ENCODE data around the gene ASF1B.

ASF1B gene

DNA sequence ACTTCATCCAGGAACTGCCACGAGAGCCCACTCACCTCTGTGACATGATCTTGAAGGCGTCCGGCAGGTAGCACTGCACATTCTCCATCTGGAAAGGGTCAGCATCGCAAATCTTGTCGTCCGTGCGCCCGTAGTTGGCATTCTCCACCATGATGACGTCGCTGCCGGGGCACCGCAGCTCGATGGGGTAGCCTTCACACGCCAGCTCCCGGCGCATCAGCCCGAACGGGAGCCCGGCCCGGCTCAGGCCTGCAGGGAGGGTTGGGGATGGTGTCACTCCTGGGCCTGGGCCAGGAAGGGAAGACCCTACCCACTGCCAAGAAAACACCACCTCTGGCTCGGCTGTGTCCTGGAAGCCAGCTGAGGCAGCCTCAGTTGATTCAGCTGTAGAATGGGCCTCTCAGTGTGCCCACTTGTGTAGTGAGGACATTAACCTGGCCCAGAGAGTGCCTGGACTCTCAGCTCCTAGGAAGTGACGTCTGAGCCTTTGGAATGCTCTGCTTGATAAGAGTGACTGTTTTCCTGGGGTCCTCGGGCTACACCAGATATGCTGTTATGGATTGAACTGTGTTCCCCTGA lies 41.2 kb upstream of the ASF1B start:
- TF ChIP-seq FOXM1 (IDR thresholded peaks at IDR 0.05; ENCODE audit: borderline replicate concordance, low read depth), result no peak
- no peak for TF ChIP-seq YY1 (IDR thresholded peaks at IDR 0.05; ENCODE audit: low read depth)
- TF ChIP-seq EGR1 (IDR thresholded peaks at IDR 0.05), result no peak
- TF ChIP-seq, protein P1, sequence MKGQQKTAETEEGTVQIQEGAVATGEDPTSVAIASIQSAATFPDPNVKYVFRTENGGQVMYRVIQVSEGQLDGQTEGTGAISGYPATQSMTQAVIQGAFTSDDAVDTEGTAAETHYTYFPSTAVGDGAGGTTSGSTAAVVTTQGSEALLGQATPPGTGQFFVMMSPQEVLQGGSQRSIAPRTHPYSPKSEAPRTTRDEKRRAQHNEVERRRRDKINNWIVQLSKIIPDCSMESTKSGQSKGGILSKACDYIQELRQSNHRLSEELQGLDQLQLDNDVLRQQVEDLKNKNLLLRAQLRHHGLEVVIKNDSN (IDR thresholded peaks at IDR 0.05), result no peak

DNA sequence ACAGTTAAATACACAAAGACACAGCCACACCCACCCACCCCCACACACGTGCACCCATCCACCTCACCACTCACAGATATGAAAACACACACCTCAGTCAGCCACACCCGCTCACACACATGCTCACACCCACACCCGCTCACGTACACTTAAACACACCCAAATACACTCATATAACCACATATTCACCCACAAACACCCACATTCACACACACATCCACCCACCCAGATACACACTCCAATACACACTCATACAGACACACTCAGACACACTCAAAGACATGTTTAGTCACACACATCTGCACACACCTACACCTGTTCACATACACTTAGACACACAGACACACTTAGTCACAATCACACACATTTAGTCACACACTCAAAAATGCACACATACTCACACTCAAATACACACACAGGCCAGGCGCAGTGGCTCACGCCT lies 39.0 kb upstream of the ASF1B start:
- TF ChIP-seq, protein P2, sequence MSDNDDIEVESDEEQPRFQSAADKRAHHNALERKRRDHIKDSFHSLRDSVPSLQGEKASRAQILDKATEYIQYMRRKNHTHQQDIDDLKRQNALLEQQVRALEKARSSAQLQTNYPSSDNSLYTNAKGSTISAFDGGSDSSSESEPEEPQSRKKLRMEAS (IDR thresholded peaks at IDR 0.05), result no peak
- TF ChIP-seq, protein P3, sequence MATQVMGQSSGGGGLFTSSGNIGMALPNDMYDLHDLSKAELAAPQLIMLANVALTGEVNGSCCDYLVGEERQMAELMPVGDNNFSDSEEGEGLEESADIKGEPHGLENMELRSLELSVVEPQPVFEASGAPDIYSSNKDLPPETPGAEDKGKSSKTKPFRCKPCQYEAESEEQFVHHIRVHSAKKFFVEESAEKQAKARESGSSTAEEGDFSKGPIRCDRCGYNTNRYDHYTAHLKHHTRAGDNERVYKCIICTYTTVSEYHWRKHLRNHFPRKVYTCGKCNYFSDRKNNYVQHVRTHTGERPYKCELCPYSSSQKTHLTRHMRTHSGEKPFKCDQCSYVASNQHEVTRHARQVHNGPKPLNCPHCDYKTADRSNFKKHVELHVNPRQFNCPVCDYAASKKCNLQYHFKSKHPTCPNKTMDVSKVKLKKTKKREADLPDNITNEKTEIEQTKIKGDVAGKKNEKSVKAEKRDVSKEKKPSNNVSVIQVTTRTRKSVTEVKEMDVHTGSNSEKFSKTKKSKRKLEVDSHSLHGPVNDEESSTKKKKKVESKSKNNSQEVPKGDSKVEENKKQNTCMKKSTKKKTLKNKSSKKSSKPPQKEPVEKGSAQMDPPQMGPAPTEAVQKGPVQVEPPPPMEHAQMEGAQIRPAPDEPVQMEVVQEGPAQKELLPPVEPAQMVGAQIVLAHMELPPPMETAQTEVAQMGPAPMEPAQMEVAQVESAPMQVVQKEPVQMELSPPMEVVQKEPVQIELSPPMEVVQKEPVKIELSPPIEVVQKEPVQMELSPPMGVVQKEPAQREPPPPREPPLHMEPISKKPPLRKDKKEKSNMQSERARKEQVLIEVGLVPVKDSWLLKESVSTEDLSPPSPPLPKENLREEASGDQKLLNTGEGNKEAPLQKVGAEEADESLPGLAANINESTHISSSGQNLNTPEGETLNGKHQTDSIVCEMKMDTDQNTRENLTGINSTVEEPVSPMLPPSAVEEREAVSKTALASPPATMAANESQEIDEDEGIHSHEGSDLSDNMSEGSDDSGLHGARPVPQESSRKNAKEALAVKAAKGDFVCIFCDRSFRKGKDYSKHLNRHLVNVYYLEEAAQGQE (IDR thresholded peaks at IDR 0.05; ENCODE audit: low read depth), result no peak
- TF ChIP-seq TAF1 (IDR thresholded peaks at IDR 0.05; ENCODE audit: low read depth) (no peak), FOXM1 (IDR thresholded peaks at IDR 0.05; ENCODE audit: borderline replicate concordance, low read depth) (no peak), EP300 (IDR thresholded peaks at IDR 0.05; ENCODE audit: borderline replicate concordance) (no peak), TEAD4 (IDR thresholded peaks at IDR 0.05) (no peak), CEBPB (IDR thresholded peaks at IDR 0.05) (no peak), RAD21 (IDR thresholded peaks at IDR 0.05; ENCODE audit: low read depth) (no peak), ZBTB7A (IDR thresholded peaks at IDR 0.05; ENCODE audit: low read depth) (no peak), TCF12 (IDR thresholded peaks at IDR 0.05; ENCODE audit: low read depth) (no peak), NFIC (IDR thresholded peaks at IDR 0.05) (no peak), EGR1 (IDR thresholded peaks at IDR 0.05) (no peak), YY1 (IDR thresholded peaks at IDR 0.05; ENCODE audit: low read depth) (no peak), CREB1 (IDR thresholded peaks at IDR 0.05; ENCODE audit: low read depth) (no peak)
- TF ChIP-seq, protein P1 (IDR thresholded peaks at IDR 0.05), result no peak

DNA sequence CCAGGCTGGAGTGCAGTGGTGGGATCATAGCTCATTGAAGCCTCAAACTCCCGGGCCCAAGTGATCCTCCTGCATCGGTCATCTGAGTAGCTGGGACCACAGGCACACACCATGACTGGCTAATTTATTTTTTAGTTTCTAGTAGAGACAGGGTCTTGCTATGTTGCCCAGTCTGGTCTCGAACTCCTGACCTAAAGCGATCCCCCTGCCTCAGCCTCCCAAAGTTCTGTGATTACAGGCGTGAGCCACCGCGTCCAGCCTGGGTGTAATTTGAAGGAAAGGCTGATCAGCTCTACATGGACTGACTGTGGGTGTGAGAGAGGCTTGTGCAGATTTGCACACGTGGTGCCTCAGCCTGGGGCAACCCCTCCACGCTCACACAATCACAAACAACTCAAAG lies 38.5 kb upstream of the ASF1B start:
- no peak for TF ChIP-seq RAD21 (IDR thresholded peaks at IDR 0.05; ENCODE audit: low read depth)

DNA sequence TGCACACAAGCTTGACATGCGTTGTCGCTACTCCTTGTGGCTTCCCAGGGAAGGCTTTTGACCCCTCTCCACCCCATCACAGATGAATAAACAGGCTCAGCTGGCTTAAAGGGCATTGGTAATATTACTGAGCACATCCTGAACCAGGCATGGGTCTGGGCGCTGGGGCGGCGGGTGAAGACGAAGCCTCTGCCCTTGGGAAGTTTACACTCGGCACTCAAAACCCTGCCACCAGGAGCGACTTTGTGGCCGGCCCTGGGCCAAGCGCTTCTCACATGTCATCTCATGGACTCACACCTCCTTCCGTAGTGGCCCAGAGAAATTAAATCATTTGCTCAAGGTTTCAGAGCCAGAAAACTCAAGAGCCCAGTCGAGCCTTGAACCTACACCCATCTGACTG lies 32.6 kb upstream of the ASF1B start:
- TF ChIP-seq CEBPB (IDR thresholded peaks at IDR 0.05) (no peak), EP300 (IDR thresholded peaks at IDR 0.05; ENCODE audit: borderline replicate concordance) (no peak), TEAD4 (IDR thresholded peaks at IDR 0.05) (no peak), TCF12 (IDR thresholded peaks at IDR 0.05; ENCODE audit: low read depth) (no peak), TAF1 (IDR thresholded peaks at IDR 0.05; ENCODE audit: low read depth) (no peak), EGR1 (IDR thresholded peaks at IDR 0.05) (no peak), NFIC (IDR thresholded peaks at IDR 0.05) (no peak), RAD21 (IDR thresholded peaks at IDR 0.05; ENCODE audit: low read depth) (no peak), YY1 (IDR thresholded peaks at IDR 0.05; ENCODE audit: low read depth) (no peak), ZBTB7A (IDR thresholded peaks at IDR 0.05; ENCODE audit: low read depth) (no peak), CREB1 (IDR thresholded peaks at IDR 0.05; ENCODE audit: low read depth) (no peak), FOXM1 (IDR thresholded peaks at IDR 0.05; ENCODE audit: borderline replicate concordance, low read depth) (no peak)
- TF ChIP-seq, protein P2 (IDR thresholded peaks at IDR 0.05), result no peak
- TF ChIP-seq, protein P3 (IDR thresholded peaks at IDR 0.05; ENCODE audit: low read depth), result no peak
- TF ChIP-seq, protein P1 (IDR thresholded peaks at IDR 0.05), result no peak

DNA sequence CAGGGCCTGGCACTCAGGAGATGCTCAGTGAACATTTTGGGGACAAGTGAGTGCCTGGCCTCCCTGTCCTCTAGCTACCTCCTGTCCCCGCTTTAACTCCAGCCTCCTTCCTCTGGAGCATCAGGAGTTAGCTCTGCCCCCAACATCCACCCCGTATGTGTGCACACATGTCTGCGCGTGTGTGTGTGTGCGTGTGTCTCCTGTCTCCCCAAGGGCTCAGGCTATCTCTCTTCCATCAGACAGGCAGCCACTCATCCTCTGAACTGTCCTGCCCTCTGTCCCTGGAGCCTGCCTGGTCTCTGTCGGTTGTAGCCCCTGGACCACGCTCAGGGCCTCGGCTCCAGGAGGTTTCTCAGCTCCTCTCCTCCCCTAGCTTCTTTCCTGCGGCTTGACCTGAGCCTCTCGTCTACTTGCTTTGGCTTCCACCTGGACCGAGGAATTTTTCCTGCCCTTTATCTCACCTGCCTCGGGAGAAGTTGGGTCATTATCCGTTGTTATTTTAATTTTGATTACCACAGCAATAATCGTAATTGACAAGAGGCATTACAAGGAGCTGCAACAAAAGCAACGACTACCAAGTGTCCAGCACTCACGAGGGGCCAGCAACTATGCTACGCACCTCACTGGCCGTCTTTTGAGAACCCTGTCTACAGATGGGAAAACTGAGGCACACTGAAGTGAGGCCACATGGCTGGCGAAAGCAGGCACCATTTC lies 32.0 kb upstream of the ASF1B start:
- TF ChIP-seq, protein P2 (IDR thresholded peaks at IDR 0.05), result no peak
- no peak for TF ChIP-seq NFIC (IDR thresholded peaks at IDR 0.05)
- no peak for TF ChIP-seq TEAD4 (IDR thresholded peaks at IDR 0.05)
- no peak for TF ChIP-seq ZBTB7A (IDR thresholded peaks at IDR 0.05; ENCODE audit: low read depth)
- TF ChIP-seq TAF1 (IDR thresholded peaks at IDR 0.05; ENCODE audit: low read depth), result no peak
- no peak for TF ChIP-seq TCF12 (IDR thresholded peaks at IDR 0.05; ENCODE audit: low read depth)
- no peak for TF ChIP-seq CEBPB (IDR thresholded peaks at IDR 0.05)
- TF ChIP-seq RAD21 (IDR thresholded peaks at IDR 0.05; ENCODE audit: low read depth), result no peak
